HG03066 (cell line): ENCODE results near the gene IRX1.

Experiments used
- ATAC-seq: cut with Tn5 transposase; IDR thresholded peaks from one replicate; pipeline ENCODE4 v1.9.1; 2021; ENCODE audit warnings: low read depth; ENCODE audit not compliant: unreplicated experiment

Gene IRX1

GRCh38 chr5:3600106-3601060 is 4.8 kb downstream of the IRX1 start:
- no peak for ATAC-seq

- no peak for ATAC-seq
Measured at GRCh38 chr5:3601061-3601710, 5.6 kb downstream of the IRX1 start.

DNA sequence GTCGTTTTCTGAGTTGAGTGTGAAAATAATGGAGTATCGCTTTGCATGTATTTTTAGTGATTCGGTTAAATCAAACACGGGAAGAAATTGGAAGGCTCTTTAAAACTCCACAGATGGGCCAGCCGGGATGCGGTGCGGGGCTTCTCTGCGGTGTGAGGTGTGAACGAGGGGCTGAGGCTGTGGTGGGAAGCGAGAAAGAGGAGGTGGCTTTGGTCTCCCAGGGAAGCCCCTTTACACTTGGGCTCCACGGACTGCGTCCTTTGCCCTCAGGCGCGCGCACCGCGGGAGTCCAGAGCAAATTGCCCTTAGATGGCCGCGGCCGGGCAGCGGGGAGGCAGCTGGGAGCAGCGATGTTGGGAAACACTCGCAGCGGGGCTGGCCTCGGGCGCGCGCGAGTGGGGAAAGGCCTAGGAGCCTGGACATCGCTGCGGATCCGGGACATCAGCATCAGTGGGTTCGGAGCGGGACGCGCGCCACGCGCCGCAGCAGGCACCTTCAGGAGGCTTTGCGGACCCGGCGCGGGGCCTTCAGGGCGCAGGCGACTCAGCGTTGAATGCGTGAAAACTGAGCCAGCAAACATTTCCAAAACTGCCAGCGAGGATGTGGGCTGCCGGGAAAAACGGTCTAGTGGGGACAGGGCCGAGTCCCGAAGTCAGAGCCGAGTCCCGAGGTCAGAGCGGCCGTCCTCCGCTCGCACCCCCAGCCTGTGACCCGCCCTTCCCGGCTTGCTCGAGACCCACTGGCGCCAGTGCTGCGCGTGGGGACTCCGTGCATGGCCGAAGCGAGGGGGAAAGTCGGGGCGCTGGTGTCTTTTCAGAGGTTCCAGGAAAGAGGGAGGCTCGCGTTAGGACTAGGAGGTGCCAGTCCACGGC is 6.5 kb downstream of the IRX1 start:
- no peak for ATAC-seq

DNA sequence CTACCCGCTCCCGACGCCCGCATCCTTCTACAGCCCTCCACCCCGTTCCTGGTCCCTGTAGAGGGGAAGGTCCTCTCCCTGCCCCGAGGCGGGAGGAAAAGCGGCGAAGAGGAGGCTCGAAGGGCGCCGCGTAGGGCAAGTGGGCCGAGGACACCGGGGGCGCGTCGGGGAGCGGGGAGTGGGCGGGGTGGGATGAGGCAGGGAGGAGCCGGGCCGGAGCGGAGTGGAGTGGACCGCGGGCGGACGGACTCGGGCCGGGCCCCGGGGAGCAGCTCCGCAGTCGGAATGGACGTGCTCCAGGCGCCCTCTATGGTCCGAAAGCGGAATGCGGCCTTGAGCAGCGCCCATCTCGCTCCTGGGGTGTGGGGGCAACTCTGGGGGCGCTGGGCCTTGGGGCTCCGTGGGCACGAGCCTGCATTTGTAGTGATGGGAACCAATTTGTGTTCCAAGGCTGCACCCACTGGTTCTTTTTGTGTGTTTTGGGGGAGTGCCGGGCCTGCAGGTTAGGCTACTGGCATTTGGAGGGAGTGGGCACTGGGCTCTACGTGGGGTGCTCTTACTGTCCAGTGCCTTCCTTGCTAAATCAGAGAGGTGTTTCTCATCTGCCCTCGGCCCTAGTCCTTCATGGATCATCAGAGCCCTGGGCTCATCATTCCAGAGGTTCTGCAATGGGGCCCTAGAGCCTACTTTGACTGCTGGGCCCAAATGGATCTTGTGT is 7.3 kb downstream of the IRX1 start:
- ATAC-seq, result no peak

DNA sequence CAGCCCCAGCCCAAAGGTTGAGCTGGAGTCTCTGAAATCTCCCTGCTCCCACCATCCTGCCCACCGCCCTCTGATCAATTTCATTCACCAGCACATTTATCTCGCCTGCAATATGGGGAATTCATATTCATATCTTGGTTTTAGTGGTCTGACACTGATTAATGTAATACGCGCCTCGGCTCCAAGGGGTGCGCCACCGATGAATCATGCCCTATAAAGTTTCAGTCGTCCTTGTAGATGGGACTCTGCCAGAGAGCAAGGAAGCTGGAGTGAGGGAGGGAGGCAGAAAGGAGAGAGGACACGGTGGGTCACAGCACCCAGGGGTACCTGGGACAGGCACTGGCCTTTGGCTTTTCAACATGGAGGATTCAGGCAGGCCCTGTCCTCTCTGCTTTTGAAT is 8.9 kb downstream of the IRX1 start:
- ATAC-seq, result no peak

- no peak for ATAC-seq
Measured at GRCh38 chr5:3605298-3606010, 9.8 kb downstream of the IRX1 start.

- no peak for ATAC-seq
Measured at GRCh38 chr5:3606121-3606831, 10.6 kb downstream of the IRX1 start.

GRCh38 chr5:3607541-3608181 is 12.0 kb downstream of the IRX1 start:
- ATAC-seq, result no peak

- ATAC-seq, result no peak
Measured at GRCh38 chr5:3609120-3609681, 13.6 kb downstream of the IRX1 start.

DNA sequence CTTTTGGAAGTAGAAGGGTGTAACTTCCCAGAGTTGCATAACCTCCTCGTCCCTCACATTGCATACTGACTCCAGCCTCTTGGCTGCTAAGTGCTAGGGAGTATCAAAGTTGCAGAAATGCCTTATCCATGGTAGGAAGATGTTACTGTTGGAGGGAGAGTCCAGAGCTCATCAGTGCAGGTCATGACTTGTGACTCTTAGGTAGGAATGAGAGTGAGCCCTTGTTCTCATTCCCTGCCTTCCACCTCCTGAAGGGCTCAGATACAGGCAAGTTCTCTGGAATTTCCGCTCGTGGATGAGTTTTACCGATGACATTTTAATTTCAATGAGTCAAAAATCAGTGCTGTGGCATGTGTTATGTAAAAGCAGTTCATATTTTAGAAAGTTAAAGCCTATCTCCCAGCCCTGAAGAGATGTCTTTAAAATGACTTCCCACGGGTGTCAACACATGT is 17.0 kb downstream of the IRX1 start:
- ATAC-seq, result no peak

- no peak for ATAC-seq
Measured at GRCh38 chr5:3613726-3614125, 18.1 kb downstream of the IRX1 start.

DNA sequence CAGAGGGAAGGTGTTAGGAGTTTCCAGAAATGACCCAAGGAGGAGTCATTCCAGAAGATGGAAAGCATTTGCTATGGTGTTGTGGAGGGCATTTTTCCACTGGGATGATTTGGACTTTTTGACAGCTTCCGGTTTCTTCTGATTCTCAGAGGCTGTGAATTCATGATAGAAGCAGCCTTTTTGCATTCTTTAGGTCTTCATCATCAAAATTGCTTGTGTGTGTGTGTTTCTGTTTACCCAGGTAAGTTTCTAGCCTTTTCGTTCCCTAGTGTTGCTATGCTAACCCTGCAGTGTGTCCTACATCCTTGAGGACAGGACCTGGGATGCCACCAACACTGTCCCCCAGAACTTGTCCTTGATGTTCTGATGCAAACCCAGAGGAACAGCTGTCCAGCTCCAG is 19.6 kb downstream of the IRX1 start:
- ATAC-seq, result no peak

GRCh38 chr5:3615829-3616228 is 20.2 kb downstream of the IRX1 start:
- no peak for ATAC-seq

DNA sequence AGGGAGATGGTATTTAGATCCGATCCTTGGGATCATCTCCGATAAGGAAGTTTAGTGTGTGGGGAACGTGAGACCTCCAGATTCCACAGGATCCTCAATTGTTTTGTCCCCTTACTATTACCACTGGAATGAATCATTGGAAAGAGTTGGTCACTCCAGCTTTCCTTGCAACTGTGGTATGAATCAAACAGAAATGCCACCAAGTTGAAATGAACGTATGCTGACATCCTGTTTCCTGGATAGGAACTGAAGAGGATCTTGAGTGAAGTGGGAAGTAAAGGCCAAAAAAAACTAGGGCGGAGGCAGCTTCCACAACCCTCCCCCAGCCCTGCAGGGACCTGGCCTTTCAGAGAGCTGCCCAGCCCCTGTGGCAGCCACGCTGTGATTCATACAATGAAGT is 23.9 kb downstream of the IRX1 start:
- ATAC-seq, result no peak

DNA sequence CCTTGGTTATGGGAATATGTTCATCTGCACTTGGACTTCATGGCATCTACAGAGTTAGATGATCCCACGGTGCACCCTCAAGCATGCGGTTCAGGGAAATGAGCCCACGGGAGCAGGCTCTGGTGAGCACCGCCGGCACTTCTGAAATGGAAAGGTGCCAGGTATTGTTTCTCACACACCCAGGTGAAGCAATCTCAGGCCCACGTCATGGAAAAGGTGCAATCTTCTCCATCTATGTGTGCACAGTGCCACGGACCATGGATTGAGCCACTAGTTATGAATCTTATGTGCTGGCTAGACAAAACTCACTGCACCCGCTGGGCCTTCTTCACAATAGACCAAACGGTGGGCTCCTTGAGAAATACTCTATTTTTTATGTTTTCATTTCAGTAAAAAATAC is 27.3 kb downstream of the IRX1 start:
- no peak for ATAC-seq

DNA sequence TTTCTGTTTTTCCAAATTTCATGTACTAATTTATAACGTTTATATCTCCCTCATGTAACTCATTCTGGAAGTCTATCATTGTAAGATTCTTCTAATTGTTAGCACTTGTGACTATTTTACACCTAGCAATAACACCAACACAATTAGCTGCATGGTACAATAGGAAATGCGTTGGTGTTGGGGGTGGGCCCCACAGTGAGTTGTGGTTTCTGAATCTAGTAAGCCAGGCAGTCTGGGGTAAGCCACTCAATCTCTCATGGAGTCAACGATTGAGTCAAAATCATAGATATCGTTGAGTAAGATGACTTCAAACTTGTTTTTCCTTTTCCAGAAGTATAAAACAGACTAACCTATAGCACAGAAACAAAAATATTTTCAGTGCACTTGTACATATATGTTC is 30.0 kb downstream of the IRX1 start:
- no peak for ATAC-seq

DNA sequence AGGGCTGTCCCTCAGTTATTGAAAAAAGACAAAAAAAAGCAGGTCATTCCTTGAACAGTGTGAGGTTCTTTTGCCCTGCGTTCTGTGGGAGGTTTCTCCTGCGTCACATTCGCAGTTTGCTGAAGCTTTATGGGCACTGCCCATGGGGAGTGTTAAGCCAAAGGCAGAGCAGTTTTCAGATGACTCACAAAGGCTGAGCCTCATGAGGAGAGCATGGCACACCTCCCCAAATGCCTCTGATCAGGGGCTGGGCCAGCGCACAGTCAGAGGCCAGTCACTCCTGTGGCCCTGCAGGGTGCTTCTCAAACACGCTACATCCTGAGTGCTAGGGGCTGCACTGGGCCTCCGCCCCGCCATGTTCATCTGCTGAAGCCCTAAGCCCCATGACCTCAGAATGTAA is 38.4 kb downstream of the IRX1 start:
- no peak for ATAC-seq

DNA sequence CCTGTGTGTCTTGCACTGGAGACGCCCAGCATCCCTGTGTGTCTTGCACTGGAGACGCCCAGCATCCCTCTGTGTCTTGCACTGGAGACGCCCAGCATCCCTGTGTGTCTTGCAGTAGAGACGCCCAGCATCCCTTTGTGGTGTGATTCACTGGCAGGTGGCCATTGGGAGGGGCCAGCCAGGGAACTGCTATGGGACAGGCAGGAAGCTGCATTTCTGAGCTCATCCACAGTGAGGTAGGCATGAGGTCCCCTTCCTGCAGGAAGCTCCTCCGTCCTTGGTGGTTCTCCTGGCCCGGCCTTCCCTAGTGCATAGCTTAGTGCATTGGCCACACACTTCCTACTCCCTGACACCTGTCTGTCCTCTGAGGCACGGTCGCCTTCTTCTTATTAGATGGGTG is 43.5 kb downstream of the IRX1 start:
- no peak for ATAC-seq
